ENCODE data around the gene SPTSSB. TPM values are rescaled to one million over a fixed set of nuclear protein-coding genes. Genes with fewer than 3 reads are reported as not detected.

Gene SPTSSB
- polyA plus RNA-seq, 1 experiment: not detected

- CTCF ChIA-PET: no interaction called here
- H3K4me3 ChIP-seq (ENCODE audit: low read depth, low read length): no peak overlapping the region
- no peaks in the 10 kb centered on the region for H3K36me3 ChIP-seq (ENCODE audit: control insufficient read depth, insufficient read depth, low read length)
- TF ChIP-seq CTCF (IDR thresholded peaks at IDR 0.05; ENCODE audit: insufficient read depth, low read depth, low read length): no peak
- POLR2A ChIA-PET: no interaction called here
- no peak for DNase-seq (ENCODE audit: low read depth)
- H3K27me3 ChIP-seq (ENCODE audit: control insufficient read depth, insufficient read depth, low read length): no peaks in the 10 kb centered on the region
Observed at GRCh38 chr3:161348796-161349400, 22.4 kb downstream of the SPTSSB start.

DNA sequence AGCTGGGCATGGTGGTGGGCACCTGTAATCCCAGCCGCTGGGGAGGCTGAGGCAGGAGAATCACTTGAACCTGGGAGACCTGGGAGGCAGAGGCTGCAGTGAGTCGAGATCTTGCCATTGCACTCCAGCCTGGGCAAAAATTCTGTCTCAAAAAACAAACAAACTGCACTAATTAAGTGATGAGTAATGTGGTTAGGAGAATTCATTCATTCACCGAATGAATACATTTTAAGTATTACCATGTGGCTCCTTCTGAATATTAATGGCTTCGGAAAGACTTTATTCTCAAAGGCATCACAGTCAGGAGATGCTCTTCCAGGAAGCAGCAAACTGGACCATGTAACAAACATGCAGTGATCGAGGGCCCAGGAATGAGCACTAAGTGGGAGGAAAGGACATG, 23.6 kb downstream of the SPTSSB start:
- TF ChIP-seq CTCF (IDR thresholded peaks at IDR 0.05; ENCODE audit: insufficient read depth, low read depth, low read length): no peak
- no peak for DNase-seq (ENCODE audit: low read depth)
- CTCF ChIA-PET: no interaction called here
- POLR2A ChIA-PET: no interaction called here
- Histone ChIP-seq H3K36me3 (ENCODE audit: control insufficient read depth, insufficient read depth, low read length) (no peaks in the 10 kb centered on the region), H3K4me3 (ENCODE audit: low read depth, low read length) (no peak overlapping the region), H3K27me3 (ENCODE audit: control insufficient read depth, insufficient read depth, low read length) (no peaks in the 10 kb centered on the region)

DNA sequence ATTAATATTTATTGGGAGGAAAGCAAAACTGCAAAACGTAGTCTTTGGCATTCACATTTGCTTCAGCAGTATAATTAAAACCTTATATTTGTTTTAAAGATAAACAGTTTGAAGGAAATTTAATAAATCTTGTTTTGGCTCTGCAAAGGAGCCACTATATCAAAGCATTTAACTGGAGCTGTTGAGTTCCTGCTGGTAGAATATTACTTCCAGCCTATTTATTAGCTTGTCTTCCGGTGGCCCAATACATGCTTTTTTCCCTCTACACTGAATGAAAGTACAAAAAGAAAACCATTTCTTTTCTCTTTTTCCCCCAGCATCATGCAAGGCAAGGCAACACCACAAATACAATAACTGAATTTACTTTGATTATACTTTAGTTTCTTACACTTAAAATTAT, 26.3 kb downstream of the SPTSSB start:
- H3K27me3 ChIP-seq (ENCODE audit: control insufficient read depth, insufficient read depth, low read length): peaks cover 2% of the 10 kb centered on the region; the same call in 1 of the 2 replicates
- ChIA-PET POLR2A (no interaction called here), CTCF (interaction anchor here (0.5 kb wide), 1 partner anchor 82 kb away, joined by 4 read pairs; no protein-coding TSS in a partner anchor)
- TF ChIP-seq CTCF (IDR thresholded peaks at IDR 0.05; ENCODE audit: insufficient read depth, low read depth, low read length): no peak
- no peaks in the 10 kb centered on the region for H3K36me3 ChIP-seq (ENCODE audit: control insufficient read depth, insufficient read depth, low read length)
- H3K4me3 ChIP-seq (ENCODE audit: low read depth, low read length): no peak overlapping the region
- no peak for DNase-seq (ENCODE audit: low read depth)

DNA sequence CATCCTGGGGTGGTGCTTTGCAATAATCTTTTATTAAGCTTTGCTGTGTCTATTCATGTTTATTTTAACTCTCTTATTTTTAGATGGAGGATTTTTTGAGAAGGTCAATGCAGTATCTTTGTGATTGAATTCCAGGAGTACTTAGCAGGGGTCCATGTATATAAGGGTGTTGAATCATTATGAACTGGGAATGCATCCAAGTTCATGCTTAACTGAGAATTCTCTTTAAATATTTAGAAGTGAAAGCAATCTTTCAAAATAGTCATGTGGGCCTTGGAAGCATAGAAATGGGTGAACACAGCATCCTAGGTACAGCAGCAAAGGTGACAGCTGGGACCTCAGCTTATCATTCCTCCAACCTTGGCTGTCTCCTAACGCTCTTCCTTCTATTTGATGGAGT, 27.3 kb downstream of the SPTSSB start:
- Histone ChIP-seq H3K27me3 (ENCODE audit: control insufficient read depth, insufficient read depth, low read length) (peaks cover 2% of the 10 kb centered on the region; the same call in 1 of the 2 replicates), H3K36me3 (ENCODE audit: control insufficient read depth, insufficient read depth, low read length) (no peaks in the 10 kb centered on the region), H3K4me3 (ENCODE audit: low read depth, low read length) (no peak overlapping the region)
- no peak for TF ChIP-seq CTCF (IDR thresholded peaks at IDR 0.05; ENCODE audit: insufficient read depth, low read depth, low read length)
- no peak for DNase-seq (ENCODE audit: low read depth)
- ChIA-PET CTCF (interaction anchor here (1.1 kb wide), 1 partner anchor 8 kb away, joined by 4 read pairs; no protein-coding TSS in a partner anchor), POLR2A (no interaction called here)

GRCh38 chr3:161343540-161343939, 27.8 kb downstream of the SPTSSB start:
- Histone ChIP-seq H3K4me3 (ENCODE audit: low read depth, low read length) (no peak overlapping the region), H3K27me3 (ENCODE audit: control insufficient read depth, insufficient read depth, low read length) (peaks cover 2% of the 10 kb centered on the region), H3K36me3 (ENCODE audit: control insufficient read depth, insufficient read depth, low read length) (no peaks in the 10 kb centered on the region)
- DNase-seq (ENCODE audit: low read depth): no peak
- CTCF ChIA-PET: interaction anchor here (1.1 kb wide), 1 partner anchor 8 kb away, joined by 4 read pairs; no protein-coding TSS in a partner anchor
- TF ChIP-seq CTCF (IDR thresholded peaks at IDR 0.05; ENCODE audit: insufficient read depth, low read depth, low read length): no peak
- POLR2A ChIA-PET: no interaction called here

Data from BJ (cell line).